Colonic mucosa (tissue), 4 donors: ENCODE data around the gene HUNK. TPM values are rescaled to one million over a fixed set of nuclear protein-coding genes. Genes with fewer than 3 reads are reported as not detected.
A peak's percentile ranks its signal among the peaks of the same experiment; 100 is the strongest.
"Not testable (repeated sequence)": the region's sequence is repeated elsewhere in the genome, so short reads cannot be mapped to it uniquely, and the experiment has no call there.

Experiments used
- DNase-seq: peaks from one replicate; pipeline ENCODE4 v3.0.0-alpha.2; 2020
- H3K27ac ChIP-seq: fragments of 200-600 bp; one replicate; pipeline ENCODE4 v1.8.0; 2021
- H3K27me3 ChIP-seq: fragments of 200-600 bp; one replicate; pipeline ENCODE4 v1.8.0; 2021
- H3K36me3 ChIP-seq: fragments of 200-600 bp; one replicate; pipeline ENCODE4 v1.8.0; 2021
- H3K4me1 ChIP-seq: fragments of 200-600 bp; one replicate; pipeline ENCODE4 v1.8.0; 2021; ENCODE audit warnings: mild to moderate bottlenecking
- H3K4me3 ChIP-seq: fragments of 200-600 bp; one replicate; pipeline ENCODE4 v1.8.0; 2021
- H3K9ac ChIP-seq, 2 donors: one replicate each; pipeline ENCODE4 v1.7.0; 2013; ENCODE audit warnings: control low read depth in 2 of 2, low read depth in 2 of 2, low read length in 2 of 2
- H3K9me3 ChIP-seq: fragments of 200-600 bp; one replicate; pipeline ENCODE4 v1.8.0; 2021
- intact Hi-C: fragments of 100-400 bp; cut with DNase I; formaldehyde crosslinking; loops from one replicate; pipeline ENCODE4 v1.14.1; 2022
- total RNA-seq, 2 donors: library from RNA; stranded (reverse); fragmentation: NEBNext Ultra II Directional in 1 of 2; extraction: Animal tissue kit (Norgen Biotek cat#: 25700) in 1 of 2; gene quantifications; one replicate each; pipeline ENCODE4 v1.2.1, GENCODE V29; 2021
- TF ChIP-seq, protein P1 (sequence below): fragments of 200-600 bp; IDR thresholded peaks from one replicate; pipeline ENCODE4 v1.8.0; 2022; ENCODE audit warnings: antibody characterized with exemption, mild to moderate bottlenecking
- donor health status: healthy.
- donor health status: DM: no; HTN: no; CAD: no.
- donor health status: DM: no; HTN: no; CAD: no.

HUNK gene
- total RNA-seq, 2 donors from 2014 or later: 7.2 to 13.0 TPM

DNA sequence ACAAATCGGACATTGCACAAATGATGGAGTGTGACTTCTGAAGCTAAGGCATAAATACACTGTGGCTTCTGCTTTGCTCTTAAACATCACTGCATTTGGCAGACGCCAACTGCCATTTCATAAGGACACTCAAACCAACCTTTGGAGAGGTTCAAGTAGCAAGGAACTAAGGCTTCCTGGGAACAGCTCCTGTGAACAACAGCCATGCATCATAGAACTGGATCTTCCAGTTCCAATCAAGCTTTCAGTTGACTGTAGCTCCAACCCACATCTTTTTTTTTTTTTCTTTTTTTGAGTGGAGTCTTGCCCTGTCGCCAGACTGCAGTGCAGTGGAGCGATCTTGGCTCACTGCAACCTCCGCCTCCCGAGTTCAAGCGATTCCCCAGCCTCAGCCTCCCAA is 10.7 kb upstream of the HUNK start:
- intact Hi-C loops: no loop called here
- no peaks in the 10 kb centered on the region for H3K27me3 ChIP-seq
- H3K4me1 ChIP-seq: no peaks in the 10 kb centered on the region
- no peak for DNase-seq
- no peak overlapping the region for H3K4me3 ChIP-seq
- no peak overlapping the region for H3K27ac ChIP-seq
- no peak overlapping the region for H3K9ac ChIP-seq
- TF ChIP-seq, protein P1, sequence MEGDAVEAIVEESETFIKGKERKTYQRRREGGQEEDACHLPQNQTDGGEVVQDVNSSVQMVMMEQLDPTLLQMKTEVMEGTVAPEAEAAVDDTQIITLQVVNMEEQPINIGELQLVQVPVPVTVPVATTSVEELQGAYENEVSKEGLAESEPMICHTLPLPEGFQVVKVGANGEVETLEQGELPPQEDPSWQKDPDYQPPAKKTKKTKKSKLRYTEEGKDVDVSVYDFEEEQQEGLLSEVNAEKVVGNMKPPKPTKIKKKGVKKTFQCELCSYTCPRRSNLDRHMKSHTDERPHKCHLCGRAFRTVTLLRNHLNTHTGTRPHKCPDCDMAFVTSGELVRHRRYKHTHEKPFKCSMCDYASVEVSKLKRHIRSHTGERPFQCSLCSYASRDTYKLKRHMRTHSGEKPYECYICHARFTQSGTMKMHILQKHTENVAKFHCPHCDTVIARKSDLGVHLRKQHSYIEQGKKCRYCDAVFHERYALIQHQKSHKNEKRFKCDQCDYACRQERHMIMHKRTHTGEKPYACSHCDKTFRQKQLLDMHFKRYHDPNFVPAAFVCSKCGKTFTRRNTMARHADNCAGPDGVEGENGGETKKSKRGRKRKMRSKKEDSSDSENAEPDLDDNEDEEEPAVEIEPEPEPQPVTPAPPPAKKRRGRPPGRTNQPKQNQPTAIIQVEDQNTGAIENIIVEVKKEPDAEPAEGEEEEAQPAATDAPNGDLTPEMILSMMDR: no peak
- H3K36me3 ChIP-seq: no peaks in the 10 kb centered on the region
- no peaks in the 10 kb centered on the region for H3K9me3 ChIP-seq

DNA sequence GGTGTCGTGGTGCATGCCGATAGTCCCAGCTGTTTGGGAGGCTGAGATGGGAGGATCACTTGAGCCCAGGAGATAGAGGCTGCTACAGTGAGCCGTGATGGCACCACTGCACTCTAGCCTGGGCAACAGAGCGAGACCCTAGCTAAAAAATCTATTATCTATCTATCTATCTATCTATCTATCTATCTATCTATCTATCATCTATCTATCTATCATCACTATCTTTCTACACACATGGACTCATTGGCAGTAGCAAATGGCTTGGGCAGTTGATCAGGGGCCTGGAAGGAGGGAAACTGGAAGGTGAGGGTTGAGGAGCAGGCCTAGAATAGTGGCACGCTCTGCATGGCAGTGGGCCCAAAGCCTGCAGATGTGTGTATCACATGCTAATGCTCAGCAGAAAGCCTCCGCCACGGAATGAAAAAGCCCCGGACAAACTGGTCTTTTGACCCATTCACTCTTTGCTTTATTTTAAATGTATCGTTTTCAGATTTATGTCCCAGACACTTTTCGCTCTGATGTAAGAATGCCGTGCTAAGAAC is 7.3 kb upstream of the HUNK start:
- Histone ChIP-seq H3K4me3 (no peak overlapping the region), H3K36me3 (no peaks in the 10 kb centered on the region), H3K9me3 (no peaks in the 10 kb centered on the region), H3K27ac (no peak overlapping the region), H3K9ac (no peak overlapping the region), H3K4me1 (no peaks in the 10 kb centered on the region), H3K27me3 (no peaks in the 10 kb centered on the region)
- DNase-seq: no peak
- intact Hi-C loops: no loop called here
- TF ChIP-seq, protein P1: no peak

DNA sequence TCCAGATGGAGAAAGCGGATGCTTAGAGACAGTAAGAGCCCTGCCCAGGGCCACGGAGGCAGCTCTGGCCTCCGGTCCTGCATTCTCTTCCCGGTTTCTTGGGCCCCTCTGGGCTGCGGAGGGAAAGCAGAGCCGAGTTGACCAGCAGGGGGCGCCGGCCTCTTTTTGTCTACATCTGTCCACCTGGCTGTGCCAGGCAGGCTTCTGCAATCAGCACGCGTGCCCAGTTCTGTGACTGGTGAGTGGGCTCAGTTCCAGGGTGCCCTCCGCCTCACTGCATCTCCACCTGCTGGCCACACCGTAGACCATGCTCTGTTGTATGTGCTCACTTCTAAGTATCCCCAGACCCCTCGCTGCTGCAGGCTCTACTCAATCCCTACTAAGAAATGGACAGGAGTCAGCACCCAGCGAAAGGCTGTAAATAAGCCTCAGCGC is 6.7 kb upstream of the HUNK start:
- Histone ChIP-seq H3K9ac (no peak overlapping the region), H3K4me3 (no peak overlapping the region), H3K27me3 (no peaks in the 10 kb centered on the region), H3K36me3 (no peaks in the 10 kb centered on the region), H3K4me1 (no peaks in the 10 kb centered on the region), H3K9me3 (no peaks in the 10 kb centered on the region), H3K27ac (no peak overlapping the region)
- DNase-seq: peak; percentile 90
- intact Hi-C loops: loop anchor here (2.0 kb wide), 1 partner anchor 393 kb away; no protein-coding TSS in a partner anchor
- TF ChIP-seq, protein P1: peak; percentile 88

DNA sequence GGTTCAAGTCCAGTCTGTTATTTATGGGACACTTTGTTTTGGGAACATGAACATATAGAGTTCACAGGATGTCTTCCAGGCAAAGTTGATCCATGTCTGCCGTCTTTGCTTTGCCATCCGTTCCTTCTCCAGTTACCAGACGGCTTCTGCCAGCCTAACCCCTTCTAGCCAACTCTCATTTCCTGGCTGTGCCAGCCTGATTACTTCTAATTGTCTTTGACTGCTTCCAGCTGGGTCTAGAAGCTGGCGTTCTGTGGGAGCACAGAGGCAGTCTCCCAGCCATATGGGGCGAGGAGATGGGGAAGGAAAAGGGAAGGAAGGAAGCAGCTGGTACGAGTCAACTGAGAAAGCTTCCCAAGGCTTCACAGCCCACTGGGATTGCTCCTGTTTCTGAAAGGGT is 3.1 kb upstream of the HUNK start:
- no peak for DNase-seq
- Histone ChIP-seq H3K27ac (no peak overlapping the region), H3K27me3 (peaks cover 7% of the 10 kb centered on the region), H3K36me3 (no peaks in the 10 kb centered on the region), H3K4me3 (no peak overlapping the region), H3K4me1 (no peaks in the 10 kb centered on the region), H3K9me3 (no peaks in the 10 kb centered on the region), H3K9ac (no peak overlapping the region)
- TF ChIP-seq, protein P1: no peak
- intact Hi-C loops: loop anchor here (10.0 kb wide), 2 partner anchors 115 to 605 kb away; no protein-coding TSS in a partner anchor

DNA sequence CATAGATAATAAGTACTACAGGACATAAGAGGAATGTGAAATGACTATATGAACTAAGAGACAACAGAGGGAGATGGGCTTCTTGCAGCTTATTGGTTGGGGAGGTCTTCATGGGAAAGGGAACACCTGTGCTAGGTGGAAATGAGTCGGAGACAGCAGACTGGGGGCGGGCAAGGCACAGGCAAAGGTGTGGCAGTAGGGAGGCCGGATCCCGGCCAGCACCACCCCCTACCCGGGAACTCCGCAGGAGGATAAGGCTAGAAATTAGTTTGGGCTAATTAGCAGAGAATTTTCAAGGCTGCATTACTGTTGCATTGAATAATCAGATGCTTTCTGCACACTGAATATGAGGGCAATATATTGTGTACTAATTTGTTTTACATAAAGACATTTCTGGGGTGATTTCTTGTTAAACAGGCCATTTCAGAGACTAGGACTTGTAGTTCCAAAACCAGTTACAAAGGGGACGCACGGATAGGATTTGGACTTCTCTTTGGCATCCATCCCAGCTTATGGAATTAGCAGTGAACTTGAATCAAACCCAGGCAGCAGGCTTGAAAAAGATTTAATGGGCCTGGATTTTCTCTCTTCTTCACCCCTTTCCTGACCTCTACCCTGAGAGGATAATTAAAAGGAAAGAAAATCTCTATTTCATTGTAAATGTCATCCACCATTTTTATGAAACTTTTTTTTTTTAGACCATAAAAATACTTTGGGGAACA is 2.2 kb upstream of the HUNK start:
- no peaks in the 10 kb centered on the region for H3K4me1 ChIP-seq
- no peaks in the 10 kb centered on the region for H3K36me3 ChIP-seq
- DNase-seq: no peak
- no peak overlapping the region for H3K27ac ChIP-seq
- intact Hi-C loops: loop anchor here (10.0 kb wide), 2 partner anchors 114 to 604 kb away; no protein-coding TSS in a partner anchor
- no peak overlapping the region for H3K4me3 ChIP-seq
- TF ChIP-seq, protein P1: no peak
- H3K9me3 ChIP-seq: no peaks in the 10 kb centered on the region
- H3K9ac ChIP-seq: no peak overlapping the region
- H3K27me3 ChIP-seq: peaks cover 7% of the 10 kb centered on the region

DNA sequence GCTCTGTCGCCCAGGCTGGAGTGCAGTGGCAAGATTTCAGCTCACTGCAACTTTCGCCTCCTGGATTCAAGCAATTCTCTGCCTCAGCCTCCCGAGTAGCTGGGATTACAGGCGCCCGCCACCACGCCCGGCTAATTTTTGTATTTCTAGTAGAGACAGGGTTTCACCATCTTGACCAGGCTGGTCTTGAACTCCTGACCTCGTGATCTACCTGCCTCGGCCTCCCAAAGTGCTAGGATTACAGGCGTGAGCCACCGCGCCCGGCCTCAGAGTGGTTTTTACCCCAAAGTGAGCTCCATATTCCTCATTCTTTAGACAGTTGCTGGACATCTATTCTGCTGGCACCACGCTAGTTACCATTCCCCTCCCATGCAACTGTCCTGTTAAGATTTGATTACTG is 1.4 kb upstream of the HUNK start:
- H3K4me1 ChIP-seq, H3K27me3 ChIP-seq, H3K9me3 ChIP-seq, H3K4me3 ChIP-seq, H3K27ac ChIP-seq, DNase-seq, H3K36me3 ChIP-seq: not testable (repeated sequence)
- peak overlapping the region in 1 of 2 donors; percentile 58 for H3K9ac ChIP-seq
- intact Hi-C loops: loop anchor here (10.0 kb wide), 2 partner anchors 113 to 603 kb away; no protein-coding TSS in a partner anchor
